Measurements from ENCODE around the gene CDC16.
"Not testable (repeated sequence)": the region's sequence is repeated elsewhere in the genome, so short reads cannot be mapped to it uniquely, and the experiment has no call there.

CDC16 gene

GRCh38 chr13:114229506-114229905 lies 5.2 kb upstream of the CDC16 start:
- DNase-seq = no peak

GRCh38 chr13:114230117-114230516 lies 4.6 kb upstream of the CDC16 start:
- no peak for DNase-seq

GRCh38 chr13:114230575-114230974 lies 4.1 kb upstream of the CDC16 start:
- DNase-seq = no peak

- no peak for DNase-seq
These were observed 2.8 kb upstream of the CDC16 start for GRCh38 chr13:114231886-114232285.

GRCh38 chr13:114234266-114234644 lies 442 bp upstream of the CDC16 start:
- DNase-seq = no peak

GRCh38 chr13:114235697-114236096 lies 1.0 kb downstream of the CDC16 start:
- DNase-seq = no peak

GRCh38 chr13:114236227-114236626 lies 1.5 kb downstream of the CDC16 start:
- no peak for DNase-seq

GRCh38 chr13:114237415-114238112 lies 2.9 kb downstream of the CDC16 start:
- DNase-seq = no peak

- DNase-seq = no peak
These were observed 7.2 kb downstream of the CDC16 start for GRCh38 chr13:114241918-114242317.

GRCh38 chr13:114243971-114244370 lies 9.3 kb downstream of the CDC16 start:
- no peak for DNase-seq

GRCh38 chr13:114244637-114245036 lies 9.9 kb downstream of the CDC16 start:
- DNase-seq = no peak

GRCh38 chr13:114248011-114248410 lies 13.3 kb downstream of the CDC16 start:
- DNase-seq = peak; percentile 73

GRCh38 chr13:114249077-114249476 lies 14.4 kb downstream of the CDC16 start:
- no peak for DNase-seq

- DNase-seq = not testable (repeated sequence)
These were observed 17.1 kb downstream of the CDC16 start for GRCh38 chr13:114251639-114252440.

GRCh38 chr13:114256547-114256946 lies 21.9 kb downstream of the CDC16 start:
- no peak for DNase-seq

GRCh38 chr13:114257014-114257413 lies 22.3 kb downstream of the CDC16 start:
- DNase-seq = no peak

- DNase-seq = no peak
These were observed 23.9 kb downstream of the CDC16 start for GRCh38 chr13:114258589-114258988.

- no peak for DNase-seq
These were observed 24.7 kb downstream of the CDC16 start for GRCh38 chr13:114259374-114259773.

GRCh38 chr13:114259974-114260373 lies 25.3 kb downstream of the CDC16 start:
- no peak for DNase-seq

- DNase-seq = no peak
These were observed 26.1 kb downstream of the CDC16 start for GRCh38 chr13:114260814-114261213.

GRCh38 chr13:114261328-114261965 lies 26.8 kb downstream of the CDC16 start:
- DNase-seq = no peak

- no peak for DNase-seq
These were observed 28.9 kb downstream of the CDC16 start for GRCh38 chr13:114263578-114263977.

- not testable (repeated sequence) for DNase-seq
These were observed 29.6 kb downstream of the CDC16 start for GRCh38 chr13:114264313-114264712.
